GM18499 (cell line): Measurements from ENCODE around the gene NOP14.
A peak's percentile ranks its signal among the peaks of the same experiment; 100 is the strongest.
"Not testable (repeated sequence)": the region's sequence is repeated elsewhere in the genome, so short reads cannot be mapped to it uniquely, and the experiment has no call there.

Experiments used
- ATAC-seq: cut with Tn5 transposase; IDR thresholded peaks from one replicate; pipeline ENCODE4 v1.9.1; 2021; ENCODE audit warnings: moderate number of reproducible peaks; ENCODE audit not compliant: insufficient read depth, unreplicated experiment

The NOP14 gene

GRCh38 chr4:2962614-2963174 lies 512 bp downstream of the NOP14 start:
- peak; percentile 5 for ATAC-seq

GRCh38 chr4:2961811-2962441 lies 1.3 kb downstream of the NOP14 start:
- no peak for ATAC-seq

- no peak for ATAC-seq
Observed at GRCh38 chr4:2961421-2961810, 1.8 kb downstream of the NOP14 start.

- not testable (repeated sequence) for ATAC-seq
Observed at GRCh38 chr4:2960450-2960849, 2.8 kb downstream of the NOP14 start.

GRCh38 chr4:2958446-2958845 lies 4.8 kb downstream of the NOP14 start:
- ATAC-seq, result no peak

GRCh38 chr4:2955186-2956044 lies 7.8 kb downstream of the NOP14 start:
- not testable (repeated sequence) for ATAC-seq

- ATAC-seq, result no peak
Observed at GRCh38 chr4:2954358-2955185, 8.6 kb downstream of the NOP14 start.

GRCh38 chr4:2953496-2953895 lies 9.7 kb downstream of the NOP14 start:
- ATAC-seq, result no peak

- ATAC-seq, result no peak
Observed at GRCh38 chr4:2950221-2950989, 12.8 kb downstream of the NOP14 start.

- ATAC-seq, result no peak
Observed at GRCh38 chr4:2949782-2950125, 13.5 kb downstream of the NOP14 start.

GRCh38 chr4:2948895-2949781 lies 14.1 kb downstream of the NOP14 start:
- no peak for ATAC-seq

GRCh38 chr4:2947926-2948325 lies 15.3 kb downstream of the NOP14 start:
- ATAC-seq, result no peak

- no peak for ATAC-seq
Observed at GRCh38 chr4:2946812-2947600, 16.2 kb downstream of the NOP14 start.

- ATAC-seq, result not testable (repeated sequence)
Observed at GRCh38 chr4:2945619-2946604, 17.3 kb downstream of the NOP14 start.

GRCh38 chr4:2944586-2945526 lies 18.4 kb downstream of the NOP14 start:
- no peak for ATAC-seq

GRCh38 chr4:2944091-2944482 lies 19.1 kb downstream of the NOP14 start:
- no peak for ATAC-seq
